ENCODE measurements around the gene ZNF76. TPM values are rescaled to one million over a fixed set of nuclear protein-coding genes. Genes with fewer than 3 reads are reported as not detected.

Gene ZNF76
- polyA plus RNA-seq, 1 donor from 2014 or later = 26.3 TPM

DNA sequence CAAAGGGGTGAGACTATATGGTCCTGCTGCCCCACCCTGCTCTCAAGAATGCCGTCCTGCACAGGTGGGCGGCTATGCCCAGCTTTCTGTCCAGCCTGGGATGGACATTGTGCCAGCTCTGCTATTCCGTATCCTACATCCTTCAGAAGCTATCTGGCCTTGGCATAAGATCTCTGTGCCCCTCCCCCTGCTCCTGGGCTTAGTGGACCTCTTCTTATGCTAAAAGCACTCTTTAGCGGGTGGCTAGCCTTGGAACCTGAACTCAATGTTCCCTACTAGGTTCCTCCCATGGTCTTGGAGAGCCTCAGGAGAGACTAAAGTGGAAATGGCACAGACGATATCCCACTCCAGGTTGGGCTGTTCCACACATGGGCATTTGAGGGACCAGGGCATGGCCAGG lies 23.3 kb upstream of the ZNF76 start:
- H3K27me3 ChIP-seq (ENCODE audit: insufficient read depth, low read depth, low read length) = no peaks in the 10 kb centered on the region
- no peak overlapping the region for H3K9ac ChIP-seq (ENCODE audit: low read length)
- TF ChIP-seq, protein P1, sequence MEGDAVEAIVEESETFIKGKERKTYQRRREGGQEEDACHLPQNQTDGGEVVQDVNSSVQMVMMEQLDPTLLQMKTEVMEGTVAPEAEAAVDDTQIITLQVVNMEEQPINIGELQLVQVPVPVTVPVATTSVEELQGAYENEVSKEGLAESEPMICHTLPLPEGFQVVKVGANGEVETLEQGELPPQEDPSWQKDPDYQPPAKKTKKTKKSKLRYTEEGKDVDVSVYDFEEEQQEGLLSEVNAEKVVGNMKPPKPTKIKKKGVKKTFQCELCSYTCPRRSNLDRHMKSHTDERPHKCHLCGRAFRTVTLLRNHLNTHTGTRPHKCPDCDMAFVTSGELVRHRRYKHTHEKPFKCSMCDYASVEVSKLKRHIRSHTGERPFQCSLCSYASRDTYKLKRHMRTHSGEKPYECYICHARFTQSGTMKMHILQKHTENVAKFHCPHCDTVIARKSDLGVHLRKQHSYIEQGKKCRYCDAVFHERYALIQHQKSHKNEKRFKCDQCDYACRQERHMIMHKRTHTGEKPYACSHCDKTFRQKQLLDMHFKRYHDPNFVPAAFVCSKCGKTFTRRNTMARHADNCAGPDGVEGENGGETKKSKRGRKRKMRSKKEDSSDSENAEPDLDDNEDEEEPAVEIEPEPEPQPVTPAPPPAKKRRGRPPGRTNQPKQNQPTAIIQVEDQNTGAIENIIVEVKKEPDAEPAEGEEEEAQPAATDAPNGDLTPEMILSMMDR (IDR thresholded peaks at IDR 0.05; ENCODE audit: poor library complexity, severe bottlenecking) = no peak
- no peak for TF ChIP-seq TAF1 (IDR thresholded peaks at IDR 0.05; ENCODE audit: low read depth)
- no peak overlapping the region for H3K4me2 ChIP-seq (ENCODE audit: low read length)
- no peak overlapping the region for H3K27ac ChIP-seq (ENCODE audit: low read length)
- no peaks in the 10 kb centered on the region for H3K79me2 ChIP-seq (replicated peaks; ENCODE audit: insufficient read depth, low read length)
- H4K20me1 ChIP-seq (ENCODE audit: insufficient read depth) = no peaks in the 10 kb centered on the region
- no peak overlapping the region for H2AFZ ChIP-seq (ENCODE audit: low read depth, low read length)
- H3K9me3 ChIP-seq (ENCODE audit: low read length) = no peaks in the 10 kb centered on the region
- no peaks in the 10 kb centered on the region for H3K36me3 ChIP-seq (ENCODE audit: insufficient read depth, low read length)
- H3F3A ChIP-seq (ENCODE audit: insufficient read depth, low read length, poor library complexity, severe bottlenecking) = no peaks in the 10 kb centered on the region
- no peak overlapping the region for H3K4me3 ChIP-seq (ENCODE audit: low read length)
- no peaks in the 10 kb centered on the region for H3K9me2 ChIP-seq (ENCODE audit: insufficient read depth, low read length)

- no peaks in the 10 kb centered on the region for H3K27me3 ChIP-seq (ENCODE audit: insufficient read depth, low read depth, low read length)
- H3K4me2 ChIP-seq (ENCODE audit: low read length) = no peak overlapping the region
- H4K20me1 ChIP-seq (ENCODE audit: insufficient read depth) = no peaks in the 10 kb centered on the region
- no peak overlapping the region for H3K9ac ChIP-seq (ENCODE audit: low read length)
- H3F3A ChIP-seq (ENCODE audit: insufficient read depth, low read length, poor library complexity, severe bottlenecking) = no peaks in the 10 kb centered on the region
- H3K79me2 ChIP-seq (replicated peaks; ENCODE audit: insufficient read depth, low read length) = no peaks in the 10 kb centered on the region
- TF ChIP-seq POLR2AphosphoS5 (IDR thresholded peaks at IDR 0.05) (no peak), EP300 (conservative IDR thresholded peaks at IDR 0.05; ENCODE audit: poor library complexity, severe bottlenecking) (no peak), RAD21 (conservative IDR thresholded peaks at IDR 0.05) (no peak), SMC3 (conservative IDR thresholded peaks at IDR 0.05; ENCODE audit: poor library complexity) (no peak), TAF1 (IDR thresholded peaks at IDR 0.05; ENCODE audit: low read depth) (no peak), MXI1 (conservative IDR thresholded peaks at IDR 0.05; ENCODE audit: poor library complexity, severe bottlenecking) (no peak), EZH2 (IDR thresholded peaks at IDR 0.05; ENCODE audit: borderline replicate concordance, insufficient read depth, low read length, poor library complexity, severe bottlenecking) (no peak)
- TF ChIP-seq, protein P2, sequence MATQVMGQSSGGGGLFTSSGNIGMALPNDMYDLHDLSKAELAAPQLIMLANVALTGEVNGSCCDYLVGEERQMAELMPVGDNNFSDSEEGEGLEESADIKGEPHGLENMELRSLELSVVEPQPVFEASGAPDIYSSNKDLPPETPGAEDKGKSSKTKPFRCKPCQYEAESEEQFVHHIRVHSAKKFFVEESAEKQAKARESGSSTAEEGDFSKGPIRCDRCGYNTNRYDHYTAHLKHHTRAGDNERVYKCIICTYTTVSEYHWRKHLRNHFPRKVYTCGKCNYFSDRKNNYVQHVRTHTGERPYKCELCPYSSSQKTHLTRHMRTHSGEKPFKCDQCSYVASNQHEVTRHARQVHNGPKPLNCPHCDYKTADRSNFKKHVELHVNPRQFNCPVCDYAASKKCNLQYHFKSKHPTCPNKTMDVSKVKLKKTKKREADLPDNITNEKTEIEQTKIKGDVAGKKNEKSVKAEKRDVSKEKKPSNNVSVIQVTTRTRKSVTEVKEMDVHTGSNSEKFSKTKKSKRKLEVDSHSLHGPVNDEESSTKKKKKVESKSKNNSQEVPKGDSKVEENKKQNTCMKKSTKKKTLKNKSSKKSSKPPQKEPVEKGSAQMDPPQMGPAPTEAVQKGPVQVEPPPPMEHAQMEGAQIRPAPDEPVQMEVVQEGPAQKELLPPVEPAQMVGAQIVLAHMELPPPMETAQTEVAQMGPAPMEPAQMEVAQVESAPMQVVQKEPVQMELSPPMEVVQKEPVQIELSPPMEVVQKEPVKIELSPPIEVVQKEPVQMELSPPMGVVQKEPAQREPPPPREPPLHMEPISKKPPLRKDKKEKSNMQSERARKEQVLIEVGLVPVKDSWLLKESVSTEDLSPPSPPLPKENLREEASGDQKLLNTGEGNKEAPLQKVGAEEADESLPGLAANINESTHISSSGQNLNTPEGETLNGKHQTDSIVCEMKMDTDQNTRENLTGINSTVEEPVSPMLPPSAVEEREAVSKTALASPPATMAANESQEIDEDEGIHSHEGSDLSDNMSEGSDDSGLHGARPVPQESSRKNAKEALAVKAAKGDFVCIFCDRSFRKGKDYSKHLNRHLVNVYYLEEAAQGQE (IDR thresholded peaks at IDR 0.05; ENCODE audit: borderline replicate concordance) = no peak
- TF ChIP-seq, protein P1 (IDR thresholded peaks at IDR 0.05; ENCODE audit: poor library complexity, severe bottlenecking) = no peak
- H3K4me3 ChIP-seq (ENCODE audit: low read length) = no peak overlapping the region
- H3K9me2 ChIP-seq (ENCODE audit: insufficient read depth, low read length) = no peaks in the 10 kb centered on the region
- H3K27ac ChIP-seq (ENCODE audit: low read length) = no peak overlapping the region
- H3K9me3 ChIP-seq (ENCODE audit: low read length) = no peaks in the 10 kb centered on the region
- no peak overlapping the region for H2AFZ ChIP-seq (ENCODE audit: low read depth, low read length)
- no peaks in the 10 kb centered on the region for H3K36me3 ChIP-seq (ENCODE audit: insufficient read depth, low read length)
Observed at GRCh38 chr6:35237476-35237875, 22.1 kb upstream of the ZNF76 start.
